ENCODE measurements around the gene SLC9A5. TPM values are rescaled to one million over a fixed set of nuclear protein-coding genes. Genes with fewer than 3 reads are reported as not detected.

SLC9A5 gene
- total and polyA plus RNA-seq, 9 of the 15 experiments (the other 6 are each of a cell fraction or from before 2014, with no cell fraction given): 0.06 to 3.1 (median 1.2) TPM

- TF ChIP-seq MLLT1 (IDR thresholded peaks at IDR 0.05): no peak
- no peak for TF ChIP-seq ZNF609 (CRISPR knock-in tag; IDR thresholded peaks at IDR 0.05; ENCODE audit: borderline replicate concordance)
- no peak for TF ChIP-seq ZNF75A (CRISPR knock-in tag; IDR thresholded peaks at IDR 0.05)
- TF ChIP-seq ZNF644 (tag; IDR thresholded peaks at IDR 0.05; ENCODE audit: low read depth): no peak
- 0 out of 4 replicates have a peak, but pooled peaks of 1 of the 2 experiments have one; percentile 22 for TF ChIP-seq MNT (conservative IDR thresholded peaks at IDR 0.05)
- TF ChIP-seq USF1 (CRISPR knock-in tag; IDR thresholded peaks at IDR 0.05): 0 out of 2 replicates have a peak, but pooled peaks have one; percentile 8
- peak; percentile 31; the same call in 1 of the 2 replicates for TF ChIP-seq ATF7 (IDR thresholded peaks at IDR 0.05)
- TF ChIP-seq RB1 (IDR thresholded peaks at IDR 0.05; ENCODE audit: low read depth): no peak
- TF ChIP-seq GTF3C2 (IDR thresholded peaks at IDR 0.05; ENCODE audit: borderline replicate concordance, extremely low read depth, insufficient read length): no peak
- no peak for TF ChIP-seq POLR3G (IDR thresholded peaks at IDR 0.05; ENCODE audit: extremely low read depth, insufficient read length, insufficient replicate concordance)
- no peak for TF ChIP-seq ZNF146 (CRISPR knock-in tag; IDR thresholded peaks at IDR 0.05; ENCODE audit: unreplicated experiment)
- TF ChIP-seq PHB (CRISPR knock-in tag; IDR thresholded peaks at IDR 0.05): no peak
- peak; percentile 51 for TF ChIP-seq TAF1 (IDR thresholded peaks at IDR 0.05; ENCODE audit: control insufficient read depth, extremely low read depth, insufficient read depth, low read length, severe bottlenecking)
- no peak for TF ChIP-seq CBX2 (IDR thresholded peaks at IDR 0.05; ENCODE audit: insufficient read depth, low read length, poor library complexity, severe bottlenecking)
Observed at GRCh38 chr16:67244387-67245185, 4.2 kb upstream of the SLC9A5 start (continued).

Data from K562 (cell line).